WTC11 (cell line): Measurements from ENCODE around the gene ZNF688. TPM values are rescaled to one million over a fixed set of nuclear protein-coding genes. Genes with fewer than 3 reads are reported as not detected.
A peak's percentile ranks its signal among the peaks of the same experiment; 100 is the strongest.

Source experiments
- ATAC-seq: fragments of 200-7000 bp; cut with Tn5 transposase; 2 replicates; pipeline ENCODE4 v1.10.0; 2021; ENCODE audit warnings: mild to moderate bottlenecking, moderate library complexity
- CTCF ChIA-PET: fragments of 300-600 bp; sonication (Branson Sonifier 250); formaldehyde crosslinking; loops from one replicate; lab custom pipeline; 2021; ENCODE audit warnings: antibody characterized with exemption; lab: Charles Lee
- POLR2A ChIA-PET: fragments of 350-600 bp; sonication (Branson Sonifier 250); formaldehyde crosslinking; loops from one replicate; lab custom pipeline; 2021; ENCODE audit warnings: antibody characterized with exemption; lab: Charles Lee
- DNase-seq: peaks from one replicate; pipeline ENCODE4 v3.0.0; 2021; ENCODE audit warnings: low spot score
- H3K27ac Mint-ChIP-seq: 2 replicates; pipeline ENCODE4 v1.8.0; 2021; ENCODE audit warnings: mixed read lengths
- H3K27me3 Mint-ChIP-seq: 2 replicates; pipeline ENCODE4 v1.8.0; 2021; ENCODE audit warnings: low read depth, mild to moderate bottlenecking, moderate library complexity, mixed read lengths
- H3K36me3 Mint-ChIP-seq: 2 replicates; pipeline ENCODE4 v1.8.0; 2021; ENCODE audit warnings: mixed read lengths
- H3K4me1 Mint-ChIP-seq: 2 replicates; pipeline ENCODE4 v1.8.0; 2022; ENCODE audit warnings: mixed read lengths
- H3K4me3 Mint-ChIP-seq: 2 replicates; pipeline ENCODE4 v1.8.0; 2021; ENCODE audit warnings: mild to moderate bottlenecking, moderate library complexity, mixed read lengths
- H3K9me3 Mint-ChIP-seq: 2 replicates; pipeline ENCODE4 v1.8.0; 2021; ENCODE audit warnings: mixed read lengths
- AFF4 ChIP-seq: sonication (generic); formaldehyde crosslinking; IDR thresholded peaks from 2 replicates; pipeline ENCODE4 v1.8.1; 2023; ENCODE audit warnings: mild to moderate bottlenecking, missing genetic modification reagents, borderline replicate concordance
- ARID4B ChIP-seq: sonication (generic); formaldehyde crosslinking; IDR thresholded peaks from 2 replicates; pipeline ENCODE4 v1.8.0; 2023; ENCODE audit warnings: missing genetic modification reagents, mild to moderate bottlenecking, borderline replicate concordance
- ATF1 ChIP-seq: sonication (generic); formaldehyde crosslinking; IDR thresholded peaks from 2 replicates; pipeline ENCODE4 v1.8.1; 2023; ENCODE audit warnings: mild to moderate bottlenecking, moderate library complexity, missing genetic modification reagents
- ATF3 ChIP-seq: sonication (generic); formaldehyde crosslinking; conservative IDR thresholded peaks from 2 replicates; pipeline ENCODE4 v1.8.1; 2022; ENCODE audit warnings: mild to moderate bottlenecking, missing genetic modification reagents
- CBFB ChIP-seq: sonication (generic); formaldehyde crosslinking; IDR thresholded peaks from 2 replicates; pipeline ENCODE4 v1.8.1; 2022; ENCODE audit warnings: mild to moderate bottlenecking, low read depth, missing genetic modification reagents
- ETV6 ChIP-seq: sonication (generic); formaldehyde crosslinking; IDR thresholded peaks from 2 replicates; pipeline ENCODE4 v1.8.1; 2022; ENCODE audit warnings: mild to moderate bottlenecking, missing genetic modification reagents
- JUN ChIP-seq: sonication (generic); formaldehyde crosslinking; IDR thresholded peaks from 2 replicates; pipeline ENCODE4 v1.8.0; 2023; ENCODE audit warnings: mild to moderate bottlenecking, missing genetic modification reagents
- NFE2L1 ChIP-seq: sonication (generic); formaldehyde crosslinking; IDR thresholded peaks from 2 replicates; pipeline ENCODE4 v1.8.1; 2023; ENCODE audit warnings: missing genetic modification reagents
- NR1H2 ChIP-seq: sonication (generic); formaldehyde crosslinking; IDR thresholded peaks from 2 replicates; pipeline ENCODE4 v1.9.0; 2021; ENCODE audit warnings: mild to moderate bottlenecking, moderate library complexity, missing genetic modification reagents
- NR2C2 ChIP-seq: sonication (generic); formaldehyde crosslinking; IDR thresholded peaks from 2 replicates; pipeline ENCODE4 v1.8.0; 2022; ENCODE audit warnings: mild to moderate bottlenecking, missing genetic modification reagents
- RORB ChIP-seq: fragments of 250-450 bp; sonication (Bioruptor Pico); IDR thresholded peaks from 2 replicates; pipeline ENCODE4 v1.9.0; 2021; ENCODE audit warnings: mild to moderate bottlenecking
- STAT6 ChIP-seq: sonication (generic); formaldehyde crosslinking; conservative IDR thresholded peaks from 2 replicates; pipeline ENCODE4 v1.8.1; 2023; ENCODE audit warnings: mild to moderate bottlenecking, low read depth, missing genetic modification reagents, moderate library complexity
- TEAD1 ChIP-seq: sonication (generic); formaldehyde crosslinking; IDR thresholded peaks from 2 replicates; pipeline ENCODE4 v1.8.0; 2022; ENCODE audit warnings: mild to moderate bottlenecking, missing genetic modification reagents
- USF2 ChIP-seq: sonication (generic); formaldehyde crosslinking; IDR thresholded peaks from 2 replicates; pipeline ENCODE4 v1.8.1; 2023; ENCODE audit warnings: mild to moderate bottlenecking, missing genetic modification reagents, moderate library complexity
- ZNF396 ChIP-seq: fragments of 250-450 bp; sonication (Bioruptor Pico); IDR thresholded peaks from 2 replicates; pipeline ENCODE4 v1.8.0; 2021; ENCODE audit warnings: mild to moderate bottlenecking, moderate library complexity, borderline replicate concordance
- total RNA-seq: library from RNA; stranded (reverse); gene quantifications from 3 replicates; pipeline ENCODE4 v1.2.3, GENCODE V29; 2021
- TF ChIP-seq, protein P1 (sequence below): sonication (generic); formaldehyde crosslinking; IDR thresholded peaks from 2 replicates; pipeline ENCODE4 v1.8.1; 2022; ENCODE audit warnings: mild to moderate bottlenecking, missing genetic modification reagents, moderate library complexity, borderline replicate concordance
- TF ChIP-seq, protein P2 (sequence below): fragments of 200-600 bp; IDR thresholded peaks from 2 replicates; pipeline ENCODE4 v1.8.0; 2022; ENCODE audit warnings: antibody characterized with exemption
- TF ChIP-seq, protein P3 (sequence below): sonication (generic); formaldehyde crosslinking; IDR thresholded peaks from 2 replicates; pipeline ENCODE4 v1.8.1; 2023; ENCODE audit warnings: mild to moderate bottlenecking, moderate library complexity, missing genetic modification reagents

Gene ZNF688
- total RNA-seq, 1 experiment from 2014 or later, result 4.2 TPM

DNA sequence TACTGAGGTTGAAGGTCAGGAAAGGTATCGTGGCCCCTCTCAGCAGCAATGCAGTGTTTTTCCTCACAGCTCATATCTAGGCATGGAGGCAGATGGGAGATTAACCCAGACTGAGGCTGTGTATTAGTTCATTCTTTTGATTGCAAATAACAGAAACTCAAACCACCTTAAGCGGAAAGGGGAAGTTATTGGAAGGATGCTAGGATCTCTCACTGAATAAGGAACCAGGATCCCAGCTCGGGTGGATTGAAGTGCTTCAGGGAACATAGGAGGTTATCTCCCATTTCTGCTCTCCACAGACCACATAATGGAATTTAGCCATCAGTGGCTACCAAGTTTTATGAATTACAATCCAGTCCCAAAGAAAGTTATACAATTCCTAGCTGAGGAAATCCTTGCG is 30.5 kb upstream of the ZNF688 start:
- CTCF ChIA-PET, result interaction anchor here (0.6 to 4.7 kb wide), 4 partner anchors 14 to 550 kb away, joined by 3 to 41 read pairs (median 6); partner anchors contain the start of gene DCTPP1
- H3K27ac Mint-ChIP-seq, result 0 out of 2 replicates have a peak overlapping the region, but pooled peaks have one; percentile 18
- POLR2A ChIA-PET, result interaction anchor here (1.4 kb wide), 1 partner anchor 8 kb away, joined by 4 read pairs; the partner anchor contains the start of gene ZNF689

GRCh38 chr16:30600929-30601328 is 29.4 kb upstream of the ZNF688 start:
- ChIA-PET CTCF (interaction anchor here (0.5 to 4.7 kb wide), 3 partner anchors 15 to 171 kb away, joined by 3 to 41 read pairs (median 9); partner anchors contain the start of gene DCTPP1), POLR2A (interaction anchor here (0.5 to 0.6 kb wide), 2 partner anchors 51 to 734 kb away, joined by 4 to 7 read pairs; no protein-coding TSS in a partner anchor)
- H3K4me1 Mint-ChIP-seq, result no peaks in the 10 kb centered on the region
- H3K9me3 Mint-ChIP-seq, result no peaks in the 10 kb centered on the region
- H3K27me3 Mint-ChIP-seq, result no peaks in the 10 kb centered on the region
- no peak for DNase-seq
- no peak overlapping the region for H3K27ac Mint-ChIP-seq
- H3K4me3 Mint-ChIP-seq, result no peak overlapping the region
- ATAC-seq, result no peak
- peaks cover 22% of the 10 kb centered on the region for H3K36me3 Mint-ChIP-seq
- no peak for TF ChIP-seq JUN (CRISPR knock-in tag)
- TF ChIP-seq USF2, result no peak
- no peak for TF ChIP-seq STAT6 (CRISPR knock-in tag)
- TF ChIP-seq, protein P1, sequence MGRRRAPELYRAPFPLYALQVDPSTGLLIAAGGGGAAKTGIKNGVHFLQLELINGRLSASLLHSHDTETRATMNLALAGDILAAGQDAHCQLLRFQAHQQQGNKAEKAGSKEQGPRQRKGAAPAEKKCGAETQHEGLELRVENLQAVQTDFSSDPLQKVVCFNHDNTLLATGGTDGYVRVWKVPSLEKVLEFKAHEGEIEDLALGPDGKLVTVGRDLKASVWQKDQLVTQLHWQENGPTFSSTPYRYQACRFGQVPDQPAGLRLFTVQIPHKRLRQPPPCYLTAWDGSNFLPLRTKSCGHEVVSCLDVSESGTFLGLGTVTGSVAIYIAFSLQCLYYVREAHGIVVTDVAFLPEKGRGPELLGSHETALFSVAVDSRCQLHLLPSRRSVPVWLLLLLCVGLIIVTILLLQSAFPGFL (CRISPR knock-in tag), result no peak
- TF ChIP-seq, protein P2, sequence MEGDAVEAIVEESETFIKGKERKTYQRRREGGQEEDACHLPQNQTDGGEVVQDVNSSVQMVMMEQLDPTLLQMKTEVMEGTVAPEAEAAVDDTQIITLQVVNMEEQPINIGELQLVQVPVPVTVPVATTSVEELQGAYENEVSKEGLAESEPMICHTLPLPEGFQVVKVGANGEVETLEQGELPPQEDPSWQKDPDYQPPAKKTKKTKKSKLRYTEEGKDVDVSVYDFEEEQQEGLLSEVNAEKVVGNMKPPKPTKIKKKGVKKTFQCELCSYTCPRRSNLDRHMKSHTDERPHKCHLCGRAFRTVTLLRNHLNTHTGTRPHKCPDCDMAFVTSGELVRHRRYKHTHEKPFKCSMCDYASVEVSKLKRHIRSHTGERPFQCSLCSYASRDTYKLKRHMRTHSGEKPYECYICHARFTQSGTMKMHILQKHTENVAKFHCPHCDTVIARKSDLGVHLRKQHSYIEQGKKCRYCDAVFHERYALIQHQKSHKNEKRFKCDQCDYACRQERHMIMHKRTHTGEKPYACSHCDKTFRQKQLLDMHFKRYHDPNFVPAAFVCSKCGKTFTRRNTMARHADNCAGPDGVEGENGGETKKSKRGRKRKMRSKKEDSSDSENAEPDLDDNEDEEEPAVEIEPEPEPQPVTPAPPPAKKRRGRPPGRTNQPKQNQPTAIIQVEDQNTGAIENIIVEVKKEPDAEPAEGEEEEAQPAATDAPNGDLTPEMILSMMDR, result no peak
- no peak for TF ChIP-seq NR2C2 (CRISPR knock-in tag)
- no peak for TF ChIP-seq ATF1 (CRISPR knock-in tag)
- TF ChIP-seq ETV6 (CRISPR knock-in tag), result no peak
- no peak for TF ChIP-seq NR1H2
- TF ChIP-seq ATF3 (CRISPR knock-in tag), result no peak
- no peak for TF ChIP-seq ZNF396 (CRISPR knock-in tag)
- no peak for TF ChIP-seq ARID4B (CRISPR knock-in tag)
- no peak for TF ChIP-seq AFF4

More for the DNA sequence above, 30.5 kb upstream of the ZNF688 start:
- Mint-ChIP-seq H3K4me1 (no peaks in the 10 kb centered on the region), H3K36me3 (peaks cover 30% of the 10 kb centered on the region), H3K27me3 (no peaks in the 10 kb centered on the region), H3K9me3 (no peaks in the 10 kb centered on the region), H3K4me3 (no peak overlapping the region)
- TF ChIP-seq RORB (CRISPR knock-in tag) (no peak), TEAD1 (CRISPR knock-in tag) (no peak), CBFB (CRISPR knock-in tag) (no peak), NFE2L1 (CRISPR knock-in tag) (no peak)
- TF ChIP-seq, protein P3, sequence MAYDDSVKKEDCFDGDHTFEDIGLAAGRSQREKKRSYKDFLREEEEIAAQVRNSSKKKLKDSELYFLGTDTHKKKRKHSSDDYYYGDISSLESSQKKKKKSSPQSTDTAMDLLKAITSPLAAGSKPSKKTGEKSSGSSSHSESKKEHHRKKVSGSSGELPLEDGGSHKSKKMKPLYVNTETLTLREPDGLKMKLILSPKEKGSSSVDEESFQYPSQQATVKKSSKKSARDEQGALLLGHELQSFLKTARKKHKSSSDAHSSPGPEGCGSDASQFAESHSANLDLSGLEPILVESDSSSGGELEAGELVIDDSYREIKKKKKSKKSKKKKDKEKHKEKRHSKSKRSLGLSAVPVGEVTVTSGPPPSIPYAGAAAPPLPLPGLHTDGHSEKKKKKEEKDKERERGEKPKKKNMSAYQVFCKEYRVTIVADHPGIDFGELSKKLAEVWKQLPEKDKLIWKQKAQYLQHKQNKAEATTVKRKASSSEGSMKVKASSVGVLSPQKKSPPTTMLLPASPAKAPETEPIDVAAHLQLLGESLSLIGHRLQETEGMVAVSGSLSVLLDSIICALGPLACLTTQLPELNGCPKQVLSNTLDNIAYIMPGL (CRISPR knock-in tag), result no peak
- DNase-seq (no peak), ATAC-seq (no peak)
